NCI-H2196 (cell line): ENCODE results near the gene C15orf61.
A peak's percentile ranks its signal among the peaks of the same experiment; 100 is the strongest.

Source experiments
- DNase-seq: peaks from one replicate; lab custom pipeline; 2025; ENCODE audit not compliant: unreplicated experiment; lab: John Stamatoyannopoulos, UW

C15orf61 gene

GRCh38 chr15:67512933-67513714, 7.8 kb upstream of the C15orf61 start:
- no peak for DNase-seq

GRCh38 chr15:67515090-67515489, 5.8 kb upstream of the C15orf61 start:
- DNase-seq, result no peak

GRCh38 chr15:67515557-67515956, 5.4 kb upstream of the C15orf61 start:
- no peak for DNase-seq

GRCh38 chr15:67520321-67521028, 456 bp upstream of the C15orf61 start:
- no peak for DNase-seq

GRCh38 chr15:67521783-67522568, 1.0 kb downstream of the C15orf61 start:
- no peak for DNase-seq

- no peak for DNase-seq
Observed at GRCh38 chr15:67523330-67523729, 2.4 kb downstream of the C15orf61 start.

GRCh38 chr15:67524235-67524634, 3.3 kb downstream of the C15orf61 start:
- DNase-seq, result no peak

- DNase-seq, result no peak
Observed at GRCh38 chr15:67528513-67528912, 7.6 kb downstream of the C15orf61 start.

- no peak for DNase-seq
Observed at GRCh38 chr15:67531379-67531914, 10.5 kb downstream of the C15orf61 start.

- DNase-seq, result no peak
Observed at GRCh38 chr15:67533873-67534272, 12.9 kb downstream of the C15orf61 start.

GRCh38 chr15:67534360-67534759, 13.4 kb downstream of the C15orf61 start:
- no peak for DNase-seq

- DNase-seq, result no peak
Observed at GRCh38 chr15:67537771-67538170, 16.8 kb downstream of the C15orf61 start.

GRCh38 chr15:67542420-67543347, 21.8 kb downstream of the C15orf61 start, which contains the start of gene MAP2K5:
MAP2K5 (plus strand) TSS chr15:67542703; CDS start chr15:67543336, 633 bp downstream.
- peak; percentile 60 for DNase-seq

GRCh38 chr15:67543348-67543718, 22.4 kb downstream of the C15orf61 start:
- DNase-seq, result no peak

- DNase-seq, result no peak
Observed at GRCh38 chr15:67544475-67544874, 23.5 kb downstream of the C15orf61 start.

GRCh38 chr15:67545864-67546263, 24.9 kb downstream of the C15orf61 start:
- DNase-seq, result no peak

GRCh38 chr15:67547064-67547463, 26.1 kb downstream of the C15orf61 start:
- no peak for DNase-seq

- DNase-seq, result no peak
Observed at GRCh38 chr15:67547836-67548235, 26.9 kb downstream of the C15orf61 start.

- DNase-seq, result no peak
Observed at GRCh38 chr15:67548236-67548852, 27.4 kb downstream of the C15orf61 start.
